AG09319 (cell line): ENCODE measurements around the gene RAP2C.
A peak's percentile ranks its signal among the peaks of the same experiment; 100 is the strongest.

Source experiments
- DNase-seq: peaks from one replicate; pipeline ENCODE4 v3.0.0-alpha.2; 2010; ENCODE audit warnings: low read depth; ENCODE audit errors: extremely low read depth
- TF ChIP-seq, protein P1 (sequence below): IDR thresholded peaks from 2 replicates; pipeline ENCODE4 v1.5.1; 2011; ENCODE audit warnings: low read depth, mild to moderate bottlenecking, inconsistent platforms, low read length, moderate library complexity

The RAP2C gene

DNA sequence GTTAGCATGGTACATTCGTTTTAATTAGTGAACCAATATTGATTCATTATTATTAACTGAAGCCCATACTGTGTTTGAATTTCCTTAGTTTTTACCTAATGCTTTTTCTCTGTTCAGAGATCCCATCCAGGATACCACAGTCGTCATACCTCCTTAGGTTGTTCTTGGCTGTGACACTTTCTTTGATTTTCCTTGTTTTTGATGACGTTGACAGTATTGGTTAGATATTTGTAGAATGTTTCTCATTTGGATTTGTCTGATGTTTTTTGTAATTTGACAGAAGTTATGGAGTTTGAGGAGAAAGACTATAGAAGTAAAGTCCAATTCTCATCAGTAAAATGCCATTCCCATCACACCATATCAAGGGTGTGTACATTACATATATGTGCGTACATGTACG is 16.2 kb upstream of the RAP2C start:
- TF ChIP-seq, protein P1, sequence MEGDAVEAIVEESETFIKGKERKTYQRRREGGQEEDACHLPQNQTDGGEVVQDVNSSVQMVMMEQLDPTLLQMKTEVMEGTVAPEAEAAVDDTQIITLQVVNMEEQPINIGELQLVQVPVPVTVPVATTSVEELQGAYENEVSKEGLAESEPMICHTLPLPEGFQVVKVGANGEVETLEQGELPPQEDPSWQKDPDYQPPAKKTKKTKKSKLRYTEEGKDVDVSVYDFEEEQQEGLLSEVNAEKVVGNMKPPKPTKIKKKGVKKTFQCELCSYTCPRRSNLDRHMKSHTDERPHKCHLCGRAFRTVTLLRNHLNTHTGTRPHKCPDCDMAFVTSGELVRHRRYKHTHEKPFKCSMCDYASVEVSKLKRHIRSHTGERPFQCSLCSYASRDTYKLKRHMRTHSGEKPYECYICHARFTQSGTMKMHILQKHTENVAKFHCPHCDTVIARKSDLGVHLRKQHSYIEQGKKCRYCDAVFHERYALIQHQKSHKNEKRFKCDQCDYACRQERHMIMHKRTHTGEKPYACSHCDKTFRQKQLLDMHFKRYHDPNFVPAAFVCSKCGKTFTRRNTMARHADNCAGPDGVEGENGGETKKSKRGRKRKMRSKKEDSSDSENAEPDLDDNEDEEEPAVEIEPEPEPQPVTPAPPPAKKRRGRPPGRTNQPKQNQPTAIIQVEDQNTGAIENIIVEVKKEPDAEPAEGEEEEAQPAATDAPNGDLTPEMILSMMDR = no peak
- DNase-seq = no peak

DNA sequence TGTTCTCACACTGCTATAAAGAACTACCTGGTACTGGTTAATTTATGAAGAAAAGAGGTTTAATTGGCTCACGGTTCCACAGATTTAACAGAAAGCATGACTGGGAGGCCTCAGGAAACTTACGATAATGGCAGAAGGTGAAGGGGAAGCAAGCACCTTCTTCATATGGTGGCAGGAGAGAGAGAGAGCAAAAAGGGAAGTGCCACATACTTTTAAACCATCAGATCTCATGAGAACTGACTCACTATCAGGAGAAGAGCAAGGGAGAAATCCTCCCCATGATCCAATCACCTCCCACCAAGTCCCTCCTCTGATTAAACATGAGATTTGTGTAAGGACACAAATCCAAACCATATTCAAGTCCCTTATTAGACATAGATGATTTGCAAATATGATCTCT is 12.3 kb upstream of the RAP2C start:
- TF ChIP-seq, protein P1 = no peak
- DNase-seq = no peak

DNA sequence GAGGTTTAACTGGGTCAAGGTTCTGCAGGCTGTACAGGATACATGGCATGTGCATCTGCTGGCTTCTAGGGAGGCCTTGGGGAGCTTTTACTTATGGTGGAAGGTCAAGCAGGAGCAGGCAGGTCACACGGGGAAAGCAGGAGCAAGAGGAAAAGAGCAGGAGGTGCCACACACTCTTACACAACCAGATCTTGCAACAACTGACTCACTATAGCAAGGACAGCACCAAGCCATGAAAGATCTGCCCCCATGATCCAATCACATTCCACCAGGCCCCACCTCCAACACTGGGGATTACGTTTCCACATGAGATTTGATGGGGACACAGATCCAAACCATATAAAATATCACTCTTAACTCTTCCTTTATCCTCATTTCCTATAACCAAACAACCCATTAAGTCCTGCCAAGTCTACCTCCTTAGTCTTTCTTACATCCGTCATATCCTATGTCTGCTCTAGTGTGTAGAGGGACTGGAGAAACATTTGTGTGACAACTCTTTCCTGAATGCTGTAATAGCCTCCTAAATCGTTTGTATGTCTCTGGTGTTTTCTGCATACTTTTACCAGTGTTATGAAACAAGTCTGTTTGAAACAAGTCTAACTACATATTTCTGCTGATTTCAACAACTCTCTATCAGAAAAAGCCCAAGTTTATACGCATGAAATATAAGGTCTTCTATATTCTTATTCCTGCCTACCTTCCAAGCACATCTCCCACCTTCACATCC is 8.3 kb upstream of the RAP2C start:
- DNase-seq = no peak
- TF ChIP-seq, protein P1 = no peak

DNA sequence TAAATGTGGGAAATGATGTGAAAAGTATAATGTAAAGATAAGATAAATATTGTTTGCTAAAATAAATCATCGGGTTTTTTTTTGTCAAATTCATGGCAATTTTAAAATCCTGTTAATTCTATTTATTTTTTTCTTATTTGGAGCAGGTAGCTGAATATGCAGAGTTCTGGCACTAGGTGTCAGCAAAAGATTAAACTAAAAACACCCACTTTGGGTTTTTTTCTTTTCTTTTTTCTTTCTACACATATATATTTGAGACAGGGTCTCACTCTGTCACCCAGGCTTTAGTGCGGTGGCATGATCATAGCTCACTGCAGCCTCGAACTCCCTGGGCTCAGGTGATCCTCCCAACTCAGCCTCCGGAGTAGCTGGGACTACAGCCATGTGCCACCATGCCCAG is 6.9 kb upstream of the RAP2C start:
- TF ChIP-seq, protein P1 = peak; percentile 42
- DNase-seq = no peak

DNA sequence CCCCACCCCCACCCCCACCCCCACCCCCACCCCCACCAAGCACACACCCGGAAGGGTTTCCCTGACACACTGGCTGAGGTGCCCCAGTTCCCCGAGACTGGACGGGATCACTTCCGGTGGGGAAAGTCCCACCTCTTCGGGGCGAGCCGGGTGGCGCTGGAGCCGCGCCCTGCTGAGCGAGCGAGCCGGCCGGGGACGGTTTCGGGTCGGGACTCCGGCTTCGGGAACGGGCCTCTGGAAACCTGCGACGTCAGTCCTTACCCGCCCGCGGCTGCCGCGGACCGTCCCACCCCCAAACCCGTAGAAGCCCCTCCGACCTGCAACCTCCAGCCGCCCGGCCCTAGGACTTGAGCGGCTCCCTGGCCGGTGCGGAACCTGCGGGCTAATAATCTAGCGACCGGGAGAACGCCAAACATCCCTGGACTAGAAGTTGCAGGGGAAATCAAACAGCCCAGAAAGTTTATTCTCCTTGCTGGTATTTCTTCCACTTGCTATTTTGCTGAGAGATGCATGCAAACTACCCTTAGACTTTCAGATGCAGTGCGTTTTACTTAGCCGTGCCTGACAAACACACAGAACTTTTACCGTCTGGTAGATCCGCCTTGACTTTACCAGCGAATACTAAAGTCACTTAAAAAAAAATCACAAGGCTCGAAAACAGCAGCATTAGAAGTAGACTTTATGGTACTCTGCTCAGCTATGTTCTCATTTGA is 991 bp downstream of the RAP2C start:
- DNase-seq = peak; percentile 60
- TF ChIP-seq, protein P1 = no peak

DNA sequence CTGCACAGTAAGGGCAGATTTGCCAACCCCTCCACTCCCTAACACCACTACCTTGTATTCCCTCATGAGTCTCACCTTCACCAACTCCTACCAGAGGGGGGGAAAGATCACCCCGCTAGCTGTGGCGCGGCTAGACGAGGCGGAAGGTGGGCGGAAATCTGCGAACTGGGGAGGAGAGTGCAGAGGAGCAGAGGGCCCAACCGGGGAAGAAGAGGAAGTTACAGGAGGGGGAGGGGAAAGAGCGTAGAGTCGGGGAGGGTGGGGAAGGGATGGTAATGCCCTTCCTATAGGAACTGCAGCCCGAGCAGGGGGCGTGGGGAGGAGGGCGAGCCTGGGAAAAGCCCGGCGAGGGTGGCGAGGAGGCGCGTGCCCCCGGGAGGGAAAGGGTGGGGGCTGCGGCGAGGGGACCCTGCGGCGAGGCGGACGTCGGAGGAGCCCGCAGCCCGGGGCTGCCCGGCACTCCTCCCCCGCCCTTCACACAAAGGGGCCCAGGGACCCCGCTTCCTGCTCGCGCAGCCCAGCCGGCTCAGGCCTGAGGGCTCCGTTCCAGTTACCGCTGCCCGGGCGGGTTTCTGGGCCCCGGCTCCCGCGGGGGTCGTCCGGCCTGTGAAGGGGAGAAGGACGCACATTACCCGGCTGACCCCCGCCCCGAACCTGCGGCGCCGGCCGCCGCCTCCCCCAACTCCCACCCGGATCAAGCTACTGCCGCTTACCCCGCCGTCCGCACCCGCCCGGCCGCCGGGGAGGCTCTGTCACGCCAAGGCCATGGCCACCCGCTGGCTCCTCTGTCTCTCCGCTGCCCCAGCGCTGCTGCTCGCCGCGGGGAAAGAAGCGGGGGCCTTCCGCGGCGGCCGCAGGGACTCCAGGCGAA is 1.8 kb downstream of the RAP2C start:
- TF ChIP-seq, protein P1 = no peak
- peak; percentile 49 for DNase-seq
